Trophoblast cell (in vitro differentiated cells and primary cell): ENCODE results near the gene CXCR5.

Source experiments
- DNase-seq, 2 donors: peaks; one replicate each; pipeline ENCODE4 v3.0.0-alpha.2; 2016
- H2AFZ ChIP-seq: 2 replicates; pipeline ENCODE4 v1.6.1; 2013; ENCODE audit warnings: low read length, moderate library complexity, mild to moderate bottlenecking; ENCODE audit not compliant: insufficient read depth, poor library complexity
- H2AK5ac ChIP-seq: 2 replicates; pipeline ENCODE4 v1.6.1; 2013; ENCODE audit warnings: mild to moderate bottlenecking, low read length
- H2BK120ac ChIP-seq: 2 replicates; pipeline ENCODE4 v1.6.1; 2013; ENCODE audit warnings: low read length, mild to moderate bottlenecking, moderate library complexity; ENCODE audit not compliant: insufficient read depth, poor library complexity
- H2BK12ac ChIP-seq: 2 replicates; pipeline ENCODE4 v1.6.1; 2013; ENCODE audit warnings: mild to moderate bottlenecking, low read length, moderate library complexity
- H2BK5ac ChIP-seq: 2 replicates; pipeline ENCODE4 v1.6.1; 2013; ENCODE audit warnings: low read length, low read depth, moderate library complexity, mild to moderate bottlenecking; ENCODE audit not compliant: poor library complexity
- H3K14ac ChIP-seq: 2 replicates; pipeline ENCODE4 v1.6.1; 2013; ENCODE audit warnings: mild to moderate bottlenecking, low read length
- H3K18ac ChIP-seq: 2 replicates; pipeline ENCODE4 v1.6.1; 2013; ENCODE audit warnings: mild to moderate bottlenecking, low read length
- H3K23ac ChIP-seq: 2 replicates; pipeline ENCODE4 v1.6.1; 2013; ENCODE audit warnings: low read length
- H3K27ac ChIP-seq: 2 replicates; pipeline ENCODE4 v1.5.1; 2013; ENCODE audit warnings: low read depth, mild to moderate bottlenecking, inconsistent platforms, low read length, moderate library complexity
- H3K27me3 ChIP-seq: 2 replicates; pipeline ENCODE4 v1.6.1; 2013; ENCODE audit warnings: inconsistent platforms, mild to moderate bottlenecking, low read length, moderate library complexity; ENCODE audit not compliant: insufficient read depth
- H3K36me3 ChIP-seq, 2 experiments: 1 replicate in 1 of 2; 2 replicates in 1 of 2; pipeline ENCODE4 v1.6.1; 2013; ENCODE audit warnings: low read length in 2 of 2, mild to moderate bottlenecking in 2 of 2, moderate library complexity in 1 of 2; ENCODE audit not compliant: insufficient read depth in 2 of 2, control insufficient read depth in 1 of 2
- H3K4ac ChIP-seq: 2 replicates; pipeline ENCODE4 v1.6.1; 2013; ENCODE audit warnings: low read depth, mild to moderate bottlenecking, low read length, moderate library complexity
- H3K4me1 ChIP-seq, 2 experiments: 1 replicate in 1 of 2; 2 replicates in 1 of 2; pipeline ENCODE4 v1.6.1; 2013; ENCODE audit warnings: low read length in 2 of 2, mild to moderate bottlenecking in 2 of 2, moderate library complexity in 1 of 2; ENCODE audit not compliant: insufficient read depth in 2 of 2, control insufficient read depth in 1 of 2
- H3K4me2 ChIP-seq: 2 replicates; pipeline ENCODE4 v1.6.1; 2013; ENCODE audit warnings: inconsistent platforms, mild to moderate bottlenecking, low read length, moderate library complexity
- H3K4me3 ChIP-seq: 2 replicates; pipeline ENCODE4 v1.5.1; 2013; ENCODE audit warnings: mild to moderate bottlenecking, low read depth, low read length, inconsistent platforms
- H3K79me1 ChIP-seq: one replicate; pipeline ENCODE4 v1.6.1; 2013; ENCODE audit warnings: low read length
- H3K79me2 ChIP-seq: 2 replicates; pipeline ENCODE4 v1.6.1; 2013; ENCODE audit warnings: low read length, mild to moderate bottlenecking; ENCODE audit not compliant: control insufficient read depth, insufficient read depth, poor library complexity
- H3K9ac ChIP-seq: 2 replicates; pipeline ENCODE4 v1.6.1; 2013; ENCODE audit warnings: mild to moderate bottlenecking, low read length
- H3K9me3 ChIP-seq: 2 replicates; pipeline ENCODE4 v1.6.1; 2013; ENCODE audit warnings: low read depth, mild to moderate bottlenecking, control low read depth, inconsistent platforms, low read length; ENCODE audit not compliant: insufficient read depth
- H4K12ac ChIP-seq: 2 replicates; pipeline ENCODE4 v1.6.1; 2013; ENCODE audit warnings: low read depth, mild to moderate bottlenecking, low read length, moderate library complexity
- H4K8ac ChIP-seq: 2 replicates; pipeline ENCODE4 v1.6.1; 2013; ENCODE audit warnings: low read depth, mild to moderate bottlenecking, low read length, moderate library complexity
- H4K91ac ChIP-seq: one replicate; pipeline ENCODE4 v1.6.1; 2013; ENCODE audit warnings: low read depth, mild to moderate bottlenecking, low read length, moderate library complexity
- WGBS: extraction: QIAGEN DNeasy Blood & Tissue Kit; methylation state at CpG from one replicate; pipeline ENCODE4 v1.1.7; 2013; ENCODE audit warnings: missing lambda C conversion rate; ENCODE audit not compliant: insufficient read length, insufficient coverage; ENCODE audit errors: extremely low coverage; 5-methylcytosine and 5-hydroxymethylcytosine counted together

Gene CXCR5

DNA sequence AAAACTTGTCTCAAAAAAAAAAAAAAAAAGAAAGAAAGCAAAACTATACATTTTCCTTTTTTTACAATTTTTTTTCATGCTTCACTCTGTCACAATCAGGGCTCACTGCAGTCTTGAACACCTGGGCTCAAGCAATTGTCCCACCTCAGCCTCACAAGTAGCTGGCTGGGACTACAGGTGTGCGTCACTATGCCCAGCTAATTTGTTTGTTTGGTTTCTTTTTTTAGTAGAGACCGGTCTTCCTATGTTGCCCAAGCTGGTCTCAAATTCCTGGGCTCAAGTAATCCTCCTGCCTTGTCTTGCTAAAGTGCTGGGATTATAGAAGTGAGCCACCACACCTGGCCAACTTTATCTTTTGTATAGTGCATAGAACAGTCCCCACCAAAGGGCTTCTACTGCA is 15.0 kb upstream of the CXCR5 start:
- Histone ChIP-seq H2BK5ac (no peak overlapping the region), H3K4me3 (no peak overlapping the region)
- no CpG with 5 or more reads among the region's 2 CpGs for whole genome bisulfite sequencing

DNA sequence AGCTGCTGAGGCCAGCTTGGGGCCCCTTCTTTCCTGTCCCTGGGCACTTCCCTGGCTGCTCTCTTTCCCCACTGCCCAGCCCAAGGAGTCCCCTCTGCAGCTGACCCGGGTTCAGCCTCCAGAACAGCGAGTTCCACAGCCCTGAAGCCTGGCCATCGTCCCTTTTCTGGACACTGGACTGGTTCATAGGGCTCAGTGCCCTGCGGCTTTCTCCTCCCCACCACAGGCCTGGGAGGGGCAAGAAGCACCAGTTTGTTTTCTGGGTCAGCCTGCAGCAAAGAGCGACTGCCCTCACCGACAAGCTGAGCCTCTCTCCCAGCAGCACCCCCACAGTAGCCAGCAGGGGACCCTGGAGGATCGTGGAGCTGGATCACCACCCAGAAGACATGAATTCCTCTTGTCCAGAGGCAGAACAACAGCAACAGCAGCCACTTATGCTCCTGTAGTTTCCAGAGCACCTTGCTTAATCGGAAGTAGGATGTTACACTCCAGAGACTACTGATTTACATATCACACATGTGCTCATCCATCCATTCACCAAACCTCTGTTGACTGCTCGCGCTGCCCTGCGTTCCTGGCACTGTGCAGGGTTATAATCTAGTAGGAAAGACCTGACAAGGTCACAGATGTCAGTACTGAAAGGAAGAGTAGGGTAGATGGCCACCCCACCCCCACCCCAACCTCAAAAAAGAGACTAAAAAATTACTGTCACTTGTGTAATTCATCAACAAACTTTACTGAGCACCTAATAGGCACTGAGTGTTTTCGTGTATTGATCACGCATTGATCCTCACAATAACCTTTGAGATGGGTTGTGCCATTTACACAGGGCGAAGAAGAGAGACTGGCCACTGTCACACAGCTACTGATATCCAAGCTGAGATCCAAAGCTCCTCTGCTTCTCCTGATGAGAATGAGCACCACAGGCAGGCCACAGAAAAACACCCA is 13.0 kb upstream of the CXCR5 start:
- Histone ChIP-seq H3K27ac (peak overlapping the region; percentile 48), H2BK120ac (peak overlapping the region; percentile 81), H3K4me1 (peaks cover 12 to 13% of the 10 kb centered on the region in 2 experiments), H3K4ac (peak overlapping the region; percentile 27), H3K27me3 (no peaks in the 10 kb centered on the region), H3K9ac (no peak overlapping the region), H3K9me3 (peaks cover under 1% of the 10 kb centered on the region), H3K79me2 (peaks cover 4% of the 10 kb centered on the region), H2AK5ac (peak overlapping the region; percentile 55), H3K36me3 (no peaks in the 10 kb centered on the region), H4K91ac (peak overlapping the region; percentile 59), H3K4me2 (peak overlapping the region; percentile 19), H2BK5ac (peak overlapping the region; percentile 54), H3K79me1 (peaks cover 12% of the 10 kb centered on the region), H3K23ac (no peak overlapping the region), H4K12ac (peak overlapping the region; percentile 80), H2BK12ac (peak overlapping the region; percentile 56), H3K18ac (peak overlapping the region; percentile 74), H4K8ac (peak overlapping the region; percentile 63), H2AFZ (peak overlapping the region; percentile 85), H3K4me3 (no peak overlapping the region), H3K14ac (peak overlapping the region; percentile 75)
- DNase-seq: no peak
- no CpG with 5 or more reads among the region's 14 CpGs for WGBS

More for the DNA sequence above, 15.0 kb upstream of the CXCR5 start:
- no peak overlapping the region for H3K4ac ChIP-seq
- H3K9me3 ChIP-seq: no peaks in the 10 kb centered on the region
- H2AK5ac ChIP-seq: no peak overlapping the region
- no peak overlapping the region for H3K23ac ChIP-seq
- peaks cover 4% of the 10 kb centered on the region for H3K79me2 ChIP-seq
- H4K12ac ChIP-seq: no peak overlapping the region
- H3K4me1 ChIP-seq: peaks cover 12 to 13% of the 10 kb centered on the region in 2 experiments
- no peak for DNase-seq
- no peak overlapping the region for H2BK12ac ChIP-seq
- peaks cover 11% of the 10 kb centered on the region for H3K79me1 ChIP-seq
- no peak overlapping the region for H3K4me2 ChIP-seq
- no peaks in the 10 kb centered on the region for H3K27me3 ChIP-seq
- H3K36me3 ChIP-seq: no peaks in the 10 kb centered on the region
- H2AFZ ChIP-seq: no peak overlapping the region
- H3K27ac ChIP-seq: no peak overlapping the region
- H4K8ac ChIP-seq: no peak overlapping the region
- no peak overlapping the region for H3K9ac ChIP-seq
- no peak overlapping the region for H2BK120ac ChIP-seq
- no peak overlapping the region for H4K91ac ChIP-seq
- H3K14ac ChIP-seq: no peak overlapping the region
- H3K18ac ChIP-seq: no peak overlapping the region

GRCh38 chr11:118872403-118872821 is 11.3 kb upstream of the CXCR5 start:
- Histone ChIP-seq H4K91ac (no peak overlapping the region), H2BK12ac (no peak overlapping the region), H3K79me1 (peaks cover 13% of the 10 kb centered on the region), H2BK5ac (no peak overlapping the region), H4K12ac (no peak overlapping the region), H3K4ac (no peak overlapping the region), H3K4me2 (no peak overlapping the region), H3K23ac (no peak overlapping the region), H3K9ac (no peak overlapping the region), H2AK5ac (peak overlapping the region; percentile 53), H3K36me3 (no peaks in the 10 kb centered on the region), H3K27me3 (no peaks in the 10 kb centered on the region), H3K4me3 (no peak overlapping the region), H3K79me2 (peaks cover 4% of the 10 kb centered on the region), H3K18ac (no peak overlapping the region), H2AFZ (no peak overlapping the region), H3K4me1 (peaks cover 17 to 22% of the 10 kb centered on the region in 2 experiments), H4K8ac (no peak overlapping the region), H2BK120ac (no peak overlapping the region), H3K14ac (no peak overlapping the region), H3K9me3 (peaks cover 5% of the 10 kb centered on the region), H3K27ac (no peak overlapping the region)
- no peak for DNase-seq
- no CpG with 5 or more reads among the region's 17 CpGs for WGBS

DNA sequence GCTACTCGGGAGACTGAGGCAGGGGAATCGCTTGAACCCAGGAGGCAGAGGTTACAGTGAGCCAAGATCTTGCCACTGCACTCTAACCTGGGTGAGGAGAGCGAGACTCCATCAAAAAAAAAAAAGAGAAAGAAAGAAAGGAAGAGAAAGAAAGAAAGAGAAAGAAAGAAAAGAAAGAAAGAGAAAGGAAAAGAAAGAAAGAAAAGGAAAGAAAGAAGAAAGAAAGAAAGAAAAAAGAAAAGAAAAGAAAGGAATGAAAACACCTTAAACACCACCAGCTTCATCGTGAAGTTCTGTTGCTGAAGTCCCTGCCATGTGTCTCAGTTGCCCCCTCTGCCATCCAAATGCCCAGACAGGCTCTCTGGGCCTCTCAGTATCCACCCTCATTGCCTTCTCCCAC is 9.9 kb upstream of the CXCR5 start:
- Histone ChIP-seq H3K4me3 (no peak overlapping the region), H2AFZ (no peak overlapping the region), H4K8ac (no peak overlapping the region), H2BK5ac (no peak overlapping the region), H3K18ac (no peak overlapping the region), H3K14ac (no peak overlapping the region), H3K27me3 (no peaks in the 10 kb centered on the region), H3K36me3 (no peaks in the 10 kb centered on the region), H3K9ac (no peak overlapping the region), H2BK12ac (no peak overlapping the region), H3K79me1 (peaks cover 21% of the 10 kb centered on the region), H3K4me2 (no peak overlapping the region), H2BK120ac (no peak overlapping the region), H3K4me1 (peaks cover 17 to 31% of the 10 kb centered on the region in 2 experiments), H2AK5ac (no peak overlapping the region), H3K79me2 (peaks cover 4% of the 10 kb centered on the region), H4K12ac (no peak overlapping the region), H3K23ac (no peak overlapping the region), H4K91ac (peak overlapping the region; percentile 19), H3K4ac (no peak overlapping the region), H3K27ac (no peak overlapping the region), H3K9me3 (peaks cover 5% of the 10 kb centered on the region)
- WGBS: no CpG with 5 or more reads among the region's 4 CpGs
- no peak for DNase-seq
